ENCODE results near the gene CNDP2. TPM values are rescaled to one million over a fixed set of nuclear protein-coding genes. Genes with fewer than 3 reads are reported as not detected.

CNDP2 gene
- total RNA-seq, 4 donors from 2014 or later: 29.5 to 82.8 (median 31.6) TPM

GRCh38 chr18:74497324-74497676 is 1.1 kb downstream of the CNDP2 start:
- H3K36me3 ChIP-seq: peaks cover 0 to 24% of the 10 kb centered on the region in 2 donors
- no peaks in the 10 kb centered on the region for H3K27me3 ChIP-seq
- ATAC-seq: no peak
- H3K27ac ChIP-seq: peak overlapping the region in 3 of 4 donors; percentile 78 to 90 (median 89)
- no peak for TF ChIP-seq CTCF (IDR thresholded peaks at IDR 0.05 in 4 of 5, conservative IDR thresholded peaks at IDR 0.05 in 1 of 5)
- no peak for TF ChIP-seq POLR2A (IDR thresholded peaks at IDR 0.05)
- H3K4me1 ChIP-seq: peaks cover 9 to 13% of the 10 kb centered on the region in 2 donors
- H3K9me3 ChIP-seq: no peaks in the 10 kb centered on the region
- intact Hi-C loops (cut with DNase I; ENCODE audit: low total_unique reads) (loop anchor here (2.0 to 5.0 kb wide), 3 partner anchors 55 to 712 kb away; partner anchors contain the start of gene PTGR3), in situ Hi-C loops (cut with MboI; ENCODE audit: low sequenced_read_pairs in 4 of 4) (loop anchor here in 3 of 4 donors (5.0 to 10.0 kb wide), 3 partner anchors 100 to 302 kb away; partner anchors contain the start of gene ZNF407 (in 1 of the 3))
- no peak for DNase-seq
- peak overlapping the region in 3 of 4 donors; percentile 68 to 96 (median 89) for H3K4me3 ChIP-seq

- Histone ChIP-seq H3K9me3 (no peaks in the 10 kb centered on the region), H3K4me1 (peaks cover 9 to 13% of the 10 kb centered on the region in 2 donors), H3K27ac (peak overlapping the region in 1 of 4 donors; percentile 78), H3K27me3 (no peaks in the 10 kb centered on the region), H3K4me3 (no peak overlapping the region), H3K36me3 (peaks cover 0 to 28% of the 10 kb centered on the region in 2 donors)
- intact Hi-C loops (cut with DNase I; ENCODE audit: low total_unique reads): loop anchor here (2.0 to 5.0 kb wide), 3 partner anchors 55 to 711 kb away; partner anchors contain the start of gene PTGR3
- in situ Hi-C loops (cut with MboI; ENCODE audit: low sequenced_read_pairs in 4 of 4): loop anchor here in 3 of 4 donors (5.0 to 10.0 kb wide), 3 partner anchors 100 to 303 kb away; partner anchors contain the start of gene ZNF407 (in 1 of the 3)
- TF ChIP-seq CTCF (IDR thresholded peaks at IDR 0.05 in 4 of 5, conservative IDR thresholded peaks at IDR 0.05 in 1 of 5): no peak
- TF ChIP-seq POLR2A (IDR thresholded peaks at IDR 0.05): no peak
- ATAC-seq: no peak
- no peak for DNase-seq
Observed at GRCh38 chr18:74497778-74498177, 1.6 kb downstream of the CNDP2 start.

DNA sequence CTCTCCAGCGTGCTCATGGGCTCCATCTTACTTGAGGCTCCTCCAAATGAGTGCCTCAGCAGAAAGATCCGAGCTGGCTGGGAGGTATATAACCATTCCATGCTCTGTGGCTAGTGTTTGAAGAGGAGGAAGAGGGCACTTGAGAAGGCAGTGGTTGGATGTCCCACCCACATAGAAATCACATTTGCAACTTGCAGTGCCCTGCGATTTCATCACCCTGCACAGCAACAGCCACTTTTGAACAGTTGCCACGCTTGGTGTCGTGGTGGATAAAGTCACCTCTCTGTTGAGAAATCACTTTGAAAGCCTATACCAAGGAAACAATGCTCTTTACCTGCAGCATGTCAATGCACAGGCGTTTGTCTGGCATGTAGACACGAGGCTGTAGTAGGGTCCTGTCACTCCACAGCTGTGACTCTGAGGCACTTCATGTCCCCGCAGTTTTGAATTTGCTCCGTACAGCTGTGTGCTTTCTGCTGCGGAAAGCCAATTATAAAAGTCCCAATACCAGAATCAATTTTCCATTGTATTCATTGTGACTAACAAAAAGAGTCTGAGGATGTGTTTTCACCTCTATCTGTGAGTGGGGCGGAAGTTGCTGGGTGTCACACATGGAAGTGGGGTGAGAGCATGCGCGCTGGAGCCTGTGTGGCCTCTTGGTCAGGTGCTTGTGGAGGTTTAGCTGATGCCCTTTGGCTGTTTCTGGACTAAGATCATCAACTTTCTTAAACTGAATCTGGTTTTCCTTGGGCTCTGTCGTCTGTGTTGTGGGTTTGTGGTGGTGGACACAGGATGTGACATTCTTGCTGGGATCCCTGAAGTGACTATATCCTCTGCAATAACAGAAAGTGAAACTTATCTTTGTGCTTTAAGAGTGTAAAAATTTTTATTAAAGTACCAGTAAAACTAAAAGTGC is 2.8 kb downstream of the CNDP2 start:
- peak in 1 of 2 donors; percentile 48 for DNase-seq
- in situ Hi-C loops (cut with MboI; ENCODE audit: low sequenced_read_pairs in 4 of 4): loop anchor here in 3 of 4 donors (5.0 to 10.0 kb wide), 3 partner anchors 98 to 304 kb away; partner anchors contain the start of gene ZNF407 (in 1 of the 3)
- peak overlapping the region in 3 of 4 donors; percentile 2 to 40 (median 26) for H3K4me3 ChIP-seq

More for the DNA sequence above, 2.8 kb downstream of the CNDP2 start:
- no peak for ATAC-seq
- H3K9me3 ChIP-seq: no peaks in the 10 kb centered on the region
- no peak for TF ChIP-seq POLR2A (IDR thresholded peaks at IDR 0.05)
- no peak for TF ChIP-seq CTCF (IDR thresholded peaks at IDR 0.05 in 4 of 5, conservative IDR thresholded peaks at IDR 0.05 in 1 of 5)
- H3K27ac ChIP-seq: peak overlapping the region; percentile 14 to 76 (median 62)
- peaks cover 9 to 13% of the 10 kb centered on the region in 2 donors for H3K4me1 ChIP-seq
- no peaks in the 10 kb centered on the region for H3K27me3 ChIP-seq
- intact Hi-C loops (cut with DNase I; ENCODE audit: low total_unique reads): loop anchor here (5.0 kb wide), 2 partner anchors 53 to 147 kb away; no protein-coding TSS in a partner anchor
- peaks cover 0 to 39% of the 10 kb centered on the region in 2 donors for H3K36me3 ChIP-seq
